Measurements from ENCODE around the gene PLXDC1. TPM values are rescaled to one million over a fixed set of nuclear protein-coding genes. Genes with fewer than 3 reads are reported as not detected.
A peak's percentile ranks its signal among the peaks of the same experiment; 100 is the strongest.
"Not testable (repeated sequence)": the region's sequence is repeated elsewhere in the genome, so short reads cannot be mapped to it uniquely, and the experiment has no call there.

PLXDC1 gene
- total RNA-seq, 1 experiment from 2014 or later: 0.52 TPM

GRCh38 chr17:39027455-39028035 lies 123.9 kb downstream of the PLXDC1 start:
- Mint-ChIP-seq H3K27ac (ENCODE audit: unreplicated experiment) (no peak overlapping the region), H3K27me3 (ENCODE audit: unreplicated experiment) (peaks cover 76% of the 10 kb centered on the region), H3K9me3 (ENCODE audit: low read depth, unreplicated experiment) (peaks cover 2% of the 10 kb centered on the region), H3K4me3 (ENCODE audit: low read depth, unreplicated experiment) (peak overlapping the region; percentile 70), H3K36me3 (ENCODE audit: insufficient read depth, unreplicated experiment) (peaks cover 10% of the 10 kb centered on the region), H3K4me1 (ENCODE audit: low read depth, unreplicated experiment) (peaks cover 7% of the 10 kb centered on the region)
- CTCF ChIA-PET: interaction anchor here (0.7 to 5.3 kb wide), 4 partner anchors 8 to 214 kb away, joined by 3 to 30 read pairs (median 4); no protein-coding TSS in a partner anchor
- BruUV-seq (replicated peaks): no TSS peak
- intact Hi-C loops (cut with micrococcal nuclease; ENCODE audit: unreplicated experiment): loop anchor here (2.0 kb wide), 1 partner anchor 25 kb away; no protein-coding TSS in a partner anchor
- DNase-seq: peak; percentile 45
- TF ChIP-seq CTCF (IDR thresholded peaks at IDR 0.05; ENCODE audit: unreplicated experiment): no peak

GRCh38 chr17:39026980-39027451 lies 124.4 kb downstream of the PLXDC1 start:
- CTCF ChIA-PET: interaction anchor here (0.6 to 5.3 kb wide), 4 partner anchors 44 to 365 kb away, joined by 3 to 30 read pairs (median 4); no protein-coding TSS in a partner anchor
- Mint-ChIP-seq H3K4me3 (ENCODE audit: low read depth, unreplicated experiment) (peak overlapping the region; percentile 70), H3K27ac (ENCODE audit: unreplicated experiment) (no peak overlapping the region), H3K36me3 (ENCODE audit: insufficient read depth, unreplicated experiment) (peaks cover 10% of the 10 kb centered on the region), H3K9me3 (ENCODE audit: low read depth, unreplicated experiment) (no peaks in the 10 kb centered on the region), H3K4me1 (ENCODE audit: low read depth, unreplicated experiment) (peaks cover 7% of the 10 kb centered on the region), H3K27me3 (ENCODE audit: unreplicated experiment) (peaks cover 70% of the 10 kb centered on the region)
- BruUV-seq (replicated peaks): no TSS peak
- intact Hi-C loops (cut with micrococcal nuclease; ENCODE audit: unreplicated experiment): loop anchor here (2.0 kb wide), 1 partner anchor 24 kb away; no protein-coding TSS in a partner anchor
- no peak for TF ChIP-seq CTCF (IDR thresholded peaks at IDR 0.05; ENCODE audit: unreplicated experiment)
- DNase-seq: peak; percentile 83

- DNase-seq; BruUV-seq (replicated peaks); H3K4me1 Mint-ChIP-seq (ENCODE audit: low read depth, unreplicated experiment); H3K9me3 Mint-ChIP-seq (ENCODE audit: low read depth, unreplicated experiment); H3K27ac Mint-ChIP-seq (ENCODE audit: unreplicated experiment): not testable (repeated sequence)
- peaks cover 64% of the 10 kb centered on the region for H3K27me3 Mint-ChIP-seq (ENCODE audit: unreplicated experiment)
- CTCF ChIA-PET: interaction anchor here (0.9 to 5.3 kb wide), 2 partner anchors 43 to 120 kb away, joined by 3 to 30 read pairs; no protein-coding TSS in a partner anchor
- peak overlapping the region; percentile 70 for H3K4me3 Mint-ChIP-seq (ENCODE audit: low read depth, unreplicated experiment)
- H3K36me3 Mint-ChIP-seq (ENCODE audit: insufficient read depth, unreplicated experiment): peaks cover 10% of the 10 kb centered on the region
- intact Hi-C loops (cut with micrococcal nuclease; ENCODE audit: unreplicated experiment): loop anchor here (2.0 kb wide), 1 partner anchor 24 kb away; no protein-coding TSS in a partner anchor
These were observed 125.1 kb downstream of the PLXDC1 start for GRCh38 chr17:39026346-39026745.

- H3K36me3 Mint-ChIP-seq (ENCODE audit: insufficient read depth, unreplicated experiment): peaks cover 10% of the 10 kb centered on the region
- intact Hi-C loops (cut with micrococcal nuclease; ENCODE audit: unreplicated experiment): no loop called here
- no TSS peak for BruUV-seq (replicated peaks)
- peaks cover 49% of the 10 kb centered on the region for H3K27me3 Mint-ChIP-seq (ENCODE audit: unreplicated experiment)
- TF ChIP-seq CTCF (IDR thresholded peaks at IDR 0.05; ENCODE audit: unreplicated experiment): no peak
- no peak overlapping the region for H3K4me3 Mint-ChIP-seq (ENCODE audit: low read depth, unreplicated experiment)
- no peaks in the 10 kb centered on the region for H3K9me3 Mint-ChIP-seq (ENCODE audit: low read depth, unreplicated experiment)
- peaks cover 17% of the 10 kb centered on the region for H3K4me1 Mint-ChIP-seq (ENCODE audit: low read depth, unreplicated experiment)
- CTCF ChIA-PET: interaction anchor here (0.6 to 1.6 kb wide), 3 partner anchors 9 to 46 kb away, joined by 3 to 4 read pairs (median 4); no protein-coding TSS in a partner anchor
- H3K27ac Mint-ChIP-seq (ENCODE audit: unreplicated experiment): no peak overlapping the region
- no peak for DNase-seq
These were observed 128.5 kb downstream of the PLXDC1 start for GRCh38 chr17:39022924-39023323.

- intact Hi-C loops (cut with micrococcal nuclease; ENCODE audit: unreplicated experiment); DNase-seq; H3K36me3 Mint-ChIP-seq (ENCODE audit: insufficient read depth, unreplicated experiment); H3K9me3 Mint-ChIP-seq (ENCODE audit: low read depth, unreplicated experiment); BruUV-seq (replicated peaks); H3K4me3 Mint-ChIP-seq (ENCODE audit: low read depth, unreplicated experiment); H3K27ac Mint-ChIP-seq (ENCODE audit: unreplicated experiment): not testable (repeated sequence)
- Mint-ChIP-seq H3K27me3 (ENCODE audit: unreplicated experiment) (peaks cover 20% of the 10 kb centered on the region), H3K4me1 (ENCODE audit: low read depth, unreplicated experiment) (peaks cover 15% of the 10 kb centered on the region)
- CTCF ChIA-PET: interaction anchor here (1.1 to 1.9 kb wide), 2 partner anchors 57 to 132 kb away, joined by 4 to 13 read pairs; partner anchors contain the start of gene PLXDC1
These were observed 131.4 kb downstream of the PLXDC1 start for GRCh38 chr17:39020037-39020436.
